Dermis microvascular lymphatic vessel endothelial cell (primary cell): ENCODE results near the gene CROCC. TPM values are rescaled to one million over a fixed set of nuclear protein-coding genes. Genes with fewer than 3 reads are reported as not detected.
"Not testable (repeated sequence)": the region's sequence is repeated elsewhere in the genome, so short reads cannot be mapped to it uniquely, and the experiment has no call there.

ENCODE experiments used
- DNase-seq, 2 donors: peaks; one replicate each; pipeline versions ENCODE4 v3.0.0 to v3.0.0-alpha.2; 2010; ENCODE audit warnings: low read depth in 2 of 2
- total RNA-seq: library from RNA; depleted of rRNA; stranded (reverse); fragments of >200 nt; gene quantifications from 2 replicates; pipeline ENCODE4 v1.2.1, GENCODE V29; 2014

The CROCC gene
- total RNA-seq, 1 donor from 2014 or later, result 11.4 TPM

GRCh38 chr1:16913833-16914662 lies 7.7 kb upstream of the CROCC start:
- peak; percentile 92 to 98 for DNase-seq

DNA sequence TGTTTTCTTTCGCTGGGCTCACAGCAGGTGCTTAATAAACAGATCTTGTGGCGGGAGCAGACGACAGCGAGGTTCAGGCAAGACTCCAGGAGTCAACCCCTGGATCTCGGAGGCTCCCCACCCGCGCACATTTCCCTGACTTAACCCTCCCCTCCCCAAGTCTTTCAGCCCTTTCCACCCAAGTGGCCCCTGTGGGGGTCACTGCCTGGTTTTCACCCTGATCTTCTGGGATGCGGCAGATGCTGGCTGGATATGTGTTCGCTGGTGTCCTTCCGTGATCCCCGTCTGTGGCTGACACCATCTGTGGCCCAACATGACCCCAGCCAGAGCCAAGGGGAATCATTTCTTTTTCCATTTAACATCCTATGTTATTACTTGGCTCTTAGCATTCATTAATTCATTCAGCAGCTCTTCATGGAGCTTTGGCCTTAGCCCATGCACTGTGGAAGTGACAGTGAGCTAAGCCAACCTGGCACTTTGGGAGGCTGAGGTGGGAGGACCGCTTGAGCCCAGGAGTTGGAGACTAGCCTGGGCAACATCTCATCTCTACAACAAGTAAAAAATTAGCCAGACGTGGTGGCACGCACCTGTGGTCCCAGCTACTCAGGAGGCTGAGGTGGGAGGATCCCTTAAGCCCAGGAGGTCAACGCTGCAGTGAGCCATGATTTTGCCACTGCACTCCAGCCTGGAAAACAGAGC lies 6.7 kb upstream of the CROCC start:
- not testable (repeated sequence) for DNase-seq

GRCh38 chr1:16915627-16915973 lies 6.1 kb upstream of the CROCC start:
- DNase-seq, result no peak

GRCh38 chr1:16916036-16916880 lies 5.5 kb upstream of the CROCC start:
- not testable (repeated sequence) for DNase-seq

DNA sequence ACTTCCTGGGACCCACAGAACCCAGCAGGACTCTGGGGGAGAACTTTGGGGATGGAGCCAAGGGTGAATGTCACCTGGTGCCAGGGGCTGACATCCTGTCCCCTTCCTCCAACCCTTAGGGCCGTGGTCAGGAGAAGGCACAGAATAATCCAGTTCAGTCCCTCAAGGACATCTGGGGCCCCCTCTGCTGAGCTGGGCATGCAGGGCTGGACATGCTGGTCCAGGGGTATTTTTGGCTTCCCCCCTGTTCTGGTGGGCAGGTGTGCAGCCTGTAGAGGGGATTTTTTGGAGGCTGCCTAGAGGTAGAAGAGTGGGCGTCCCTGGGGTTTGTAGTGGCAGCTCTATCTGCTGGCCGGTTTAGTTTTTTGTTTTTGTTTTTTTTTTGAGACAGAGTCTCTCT lies 3.4 kb upstream of the CROCC start:
- DNase-seq, result no peak

DNA sequence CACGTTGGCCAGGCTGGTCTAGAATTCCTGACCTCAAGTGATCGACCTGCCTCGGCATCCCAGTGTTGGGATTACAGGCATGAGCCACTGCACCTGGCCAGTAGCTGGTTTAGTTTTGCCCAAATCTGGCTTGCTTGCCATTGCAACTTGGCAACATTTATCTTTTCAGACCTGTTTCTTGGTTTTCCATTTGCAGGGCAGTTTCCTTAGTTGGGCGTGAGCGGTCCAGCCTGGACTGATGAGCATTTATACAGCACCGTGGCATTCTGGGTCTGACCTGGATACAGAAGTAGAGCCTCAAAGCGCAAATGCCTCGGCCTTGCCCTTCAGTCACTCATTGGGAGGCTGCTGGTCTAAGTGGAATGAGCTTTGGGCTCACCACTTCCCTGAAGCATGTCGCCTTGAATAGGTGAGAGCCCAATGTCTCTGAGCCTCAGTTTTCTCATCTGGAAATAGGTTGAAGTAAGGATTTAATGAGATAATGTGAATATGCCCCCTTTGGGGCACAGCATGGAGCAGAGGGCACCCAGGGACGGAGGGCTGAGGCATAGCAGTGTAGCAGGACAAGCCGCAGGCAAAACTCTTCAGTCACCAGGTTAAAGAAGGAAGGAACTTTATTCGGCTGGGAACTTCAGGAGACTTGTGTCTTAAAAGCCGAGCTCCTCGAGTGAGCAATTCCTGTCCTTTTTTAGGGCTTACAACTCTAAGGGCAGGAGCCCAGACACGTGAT lies 2.6 kb upstream of the CROCC start:
- not testable (repeated sequence) for DNase-seq

GRCh38 chr1:16920951-16921350 lies 780 bp upstream of the CROCC start:
- DNase-seq, result no peak

- no peak for DNase-seq
Observed at GRCh38 chr1:16922466-16922865, 735 bp downstream of the CROCC start.

GRCh38 chr1:16922885-16923431 lies 1.2 kb downstream of the CROCC start:
- peak in 1 of 2 donors; percentile 23 for DNase-seq

GRCh38 chr1:16924216-16924918 lies 2.6 kb downstream of the CROCC start:
- DNase-seq, result no peak

DNA sequence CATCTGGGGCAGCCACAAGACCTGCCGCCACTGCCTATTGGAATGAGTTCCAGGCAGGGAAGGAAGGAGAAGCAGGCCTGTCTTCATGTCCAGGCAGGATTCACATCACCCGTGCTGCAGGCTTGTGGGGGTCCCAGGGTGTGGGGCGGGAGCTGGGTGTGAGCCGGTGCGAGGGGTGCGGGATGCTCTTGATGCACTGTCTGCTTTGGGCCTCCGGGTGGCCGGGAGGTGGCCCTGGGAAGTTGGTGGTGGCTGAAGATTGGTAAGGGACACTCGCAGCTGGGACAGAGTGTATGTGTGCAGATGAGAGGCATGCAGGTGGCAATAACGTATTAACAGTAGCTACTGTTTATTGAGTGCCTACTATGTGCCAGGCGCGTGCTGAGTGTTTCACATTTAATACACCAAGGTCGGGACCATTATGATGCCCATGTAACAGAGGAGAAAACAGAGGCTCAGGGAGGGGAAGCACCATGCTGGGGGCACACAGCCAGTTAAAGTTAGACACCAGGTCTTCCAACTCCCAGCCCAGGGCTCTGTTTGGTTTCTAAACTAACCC lies 3.3 kb downstream of the CROCC start:
- DNase-seq, result no peak

DNA sequence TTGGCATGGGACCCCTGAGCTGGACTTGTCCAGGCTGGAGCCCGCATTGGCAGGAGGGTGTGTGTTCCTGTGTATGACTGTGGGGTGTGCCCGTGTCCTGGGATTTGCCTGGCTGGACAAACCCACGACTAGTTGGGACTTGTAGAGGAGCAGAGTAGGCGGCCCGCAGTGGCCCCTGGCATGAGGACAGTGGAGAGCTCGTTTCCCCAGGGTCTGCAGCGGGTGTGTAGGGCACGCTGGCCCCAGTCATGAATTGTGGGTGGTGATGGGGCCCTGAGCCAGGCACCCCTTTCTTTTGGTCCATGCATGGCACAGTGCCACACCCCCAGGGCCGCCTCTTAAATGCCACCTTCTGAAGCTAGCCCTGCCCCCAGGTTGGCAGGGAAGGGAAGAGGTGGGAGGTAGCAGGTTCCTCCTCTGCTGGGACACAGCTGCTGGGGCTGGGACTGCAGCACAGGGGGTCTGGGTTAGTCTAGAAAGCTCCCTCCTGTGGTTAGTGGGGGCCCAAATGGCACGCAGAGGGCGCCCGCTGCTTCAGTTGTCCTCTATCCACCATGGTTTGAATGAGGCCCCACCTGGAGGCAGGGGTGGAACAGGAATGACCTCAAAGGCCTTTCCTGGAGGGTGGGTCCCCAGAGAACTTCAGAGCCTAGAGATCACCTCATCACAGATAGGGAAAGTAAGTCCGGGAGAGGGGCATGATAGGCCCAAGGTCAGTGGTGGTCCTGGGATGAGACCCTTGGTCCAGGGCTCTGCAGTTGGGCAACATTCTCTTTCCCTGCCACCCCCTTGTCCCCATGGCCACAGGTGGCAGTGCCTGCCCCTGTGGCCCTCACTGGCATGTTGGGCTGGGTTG lies 4.1 kb downstream of the CROCC start:
- DNase-seq, result no peak

- DNase-seq, result no peak
Observed at GRCh38 chr1:16926491-16927073, 4.9 kb downstream of the CROCC start.

DNA sequence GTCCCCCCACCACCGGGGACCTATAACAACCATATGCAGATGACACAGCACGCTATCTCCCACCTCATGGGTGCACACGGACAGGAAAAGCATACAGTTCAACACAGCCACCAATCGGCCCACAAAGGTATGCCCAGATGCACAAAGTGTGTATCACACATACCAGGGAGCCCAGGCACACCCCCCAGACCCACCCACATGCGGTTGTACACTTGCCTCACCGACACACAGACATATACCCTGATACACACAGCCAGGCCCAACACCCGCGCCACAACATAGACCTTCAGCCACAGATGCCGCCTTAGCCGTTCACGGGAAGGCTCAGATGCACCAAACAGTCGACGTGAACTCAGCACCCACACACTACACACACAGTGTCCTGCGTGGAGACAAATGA lies 5.5 kb downstream of the CROCC start:
- no peak for DNase-seq

GRCh38 chr1:16927711-16928485 lies 6.2 kb downstream of the CROCC start:
- no peak for DNase-seq

DNA sequence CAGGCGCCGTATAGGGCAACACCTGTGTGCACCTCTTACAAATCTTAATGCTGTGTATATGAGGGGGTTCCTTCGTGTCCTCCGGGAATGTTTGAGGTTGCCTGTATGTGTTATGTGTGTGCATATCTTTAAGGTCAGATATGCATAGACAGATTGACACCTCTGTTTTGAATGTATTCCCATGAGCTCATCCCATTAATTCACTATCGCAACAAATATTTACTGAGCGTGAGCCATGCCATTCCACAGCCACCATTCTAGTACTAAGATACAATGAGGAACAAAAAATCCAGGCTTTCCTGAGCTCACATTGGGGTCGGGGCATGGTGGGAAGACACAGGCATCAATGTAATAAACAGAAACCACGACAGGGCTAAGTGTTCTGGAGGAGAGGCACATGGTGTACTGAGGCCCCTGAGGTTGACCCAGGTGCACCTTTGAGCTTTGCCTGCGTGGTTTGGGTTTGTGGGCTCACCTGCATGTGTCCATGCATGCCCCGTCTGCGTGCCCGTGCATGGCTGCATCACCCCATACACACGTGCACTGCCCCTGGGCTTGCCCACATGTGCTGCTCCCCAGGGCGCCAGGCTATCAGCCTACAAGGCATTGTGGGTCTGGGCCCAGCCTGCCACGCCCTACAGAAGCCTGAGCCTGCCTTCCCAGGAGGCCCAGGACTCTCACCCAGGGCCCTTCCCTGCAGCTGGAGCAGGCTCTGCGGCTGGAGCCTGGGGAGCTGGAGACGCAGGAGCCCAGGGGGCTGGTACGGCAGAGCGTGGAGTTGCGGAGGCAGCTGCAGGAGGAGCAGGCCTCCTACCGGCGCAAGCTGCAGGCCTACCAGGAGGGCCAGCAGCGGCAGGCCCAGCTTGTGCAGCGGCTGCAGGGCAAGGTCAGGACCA lies 7.7 kb downstream of the CROCC start:
- not testable (repeated sequence) for DNase-seq
